PFSK-1 (cell line): ENCODE results near the gene RAB11FIP3.

Experiments
- POLR2AphosphoS5 ChIP-seq: IDR thresholded peaks from 2 replicates; pipeline ENCODE4 v1.6.1; 2012; ENCODE audit warnings: low read depth, mild to moderate bottlenecking, control low read depth, low read length, moderate library complexity
- SIN3A ChIP-seq: IDR thresholded peaks from 2 replicates; pipeline ENCODE4 v1.6.1; 2012; ENCODE audit warnings: mild to moderate bottlenecking, low read length, moderate library complexity, borderline replicate concordance; ENCODE audit not compliant: insufficient read depth
- TAF1 ChIP-seq: IDR thresholded peaks from 2 replicates; pipeline ENCODE4 v1.6.1; 2012; ENCODE audit warnings: low read length, control low read depth, borderline replicate concordance; ENCODE audit not compliant: insufficient read depth
- TF ChIP-seq, protein P1 (sequence below), 2 experiments: IDR thresholded peaks; 2 replicates each; pipeline versions ENCODE4 v1.6.1 to v1.8.0; 2011 to 2012; ENCODE audit warnings: low read depth in 2 of 2, low read length in 2 of 2, control low read depth in 1 of 2, inconsistent platforms in 1 of 2, mild to moderate bottlenecking in 1 of 2, moderate library complexity in 1 of 2; ENCODE audit not compliant: insufficient read depth in 1 of 2

DNA sequence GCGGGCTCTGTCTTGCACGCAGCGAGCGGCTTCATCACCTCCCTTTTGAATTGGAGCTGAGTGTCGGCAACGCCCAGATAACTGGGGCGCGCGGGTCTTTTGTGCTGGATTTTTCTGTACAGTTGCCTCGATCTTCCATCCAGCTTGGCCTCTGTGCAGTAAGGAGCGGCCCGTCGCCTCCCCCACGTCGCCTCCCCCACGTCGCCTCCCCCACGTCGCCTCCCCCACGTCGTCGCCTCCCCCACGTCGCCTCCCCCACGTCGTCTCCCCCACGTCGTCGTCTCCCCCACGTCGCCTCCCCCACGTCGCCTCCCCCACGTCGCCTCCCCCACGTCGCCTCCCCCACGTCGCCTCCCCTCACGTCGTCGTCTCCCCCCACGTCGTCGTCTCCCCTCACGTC, 119.1 kb downstream of the RAB11FIP3 start:
- TF ChIP-seq POLR2AphosphoS5 (no peak), SIN3A (no peak), TAF1 (no peak)
- TF ChIP-seq, protein P1, sequence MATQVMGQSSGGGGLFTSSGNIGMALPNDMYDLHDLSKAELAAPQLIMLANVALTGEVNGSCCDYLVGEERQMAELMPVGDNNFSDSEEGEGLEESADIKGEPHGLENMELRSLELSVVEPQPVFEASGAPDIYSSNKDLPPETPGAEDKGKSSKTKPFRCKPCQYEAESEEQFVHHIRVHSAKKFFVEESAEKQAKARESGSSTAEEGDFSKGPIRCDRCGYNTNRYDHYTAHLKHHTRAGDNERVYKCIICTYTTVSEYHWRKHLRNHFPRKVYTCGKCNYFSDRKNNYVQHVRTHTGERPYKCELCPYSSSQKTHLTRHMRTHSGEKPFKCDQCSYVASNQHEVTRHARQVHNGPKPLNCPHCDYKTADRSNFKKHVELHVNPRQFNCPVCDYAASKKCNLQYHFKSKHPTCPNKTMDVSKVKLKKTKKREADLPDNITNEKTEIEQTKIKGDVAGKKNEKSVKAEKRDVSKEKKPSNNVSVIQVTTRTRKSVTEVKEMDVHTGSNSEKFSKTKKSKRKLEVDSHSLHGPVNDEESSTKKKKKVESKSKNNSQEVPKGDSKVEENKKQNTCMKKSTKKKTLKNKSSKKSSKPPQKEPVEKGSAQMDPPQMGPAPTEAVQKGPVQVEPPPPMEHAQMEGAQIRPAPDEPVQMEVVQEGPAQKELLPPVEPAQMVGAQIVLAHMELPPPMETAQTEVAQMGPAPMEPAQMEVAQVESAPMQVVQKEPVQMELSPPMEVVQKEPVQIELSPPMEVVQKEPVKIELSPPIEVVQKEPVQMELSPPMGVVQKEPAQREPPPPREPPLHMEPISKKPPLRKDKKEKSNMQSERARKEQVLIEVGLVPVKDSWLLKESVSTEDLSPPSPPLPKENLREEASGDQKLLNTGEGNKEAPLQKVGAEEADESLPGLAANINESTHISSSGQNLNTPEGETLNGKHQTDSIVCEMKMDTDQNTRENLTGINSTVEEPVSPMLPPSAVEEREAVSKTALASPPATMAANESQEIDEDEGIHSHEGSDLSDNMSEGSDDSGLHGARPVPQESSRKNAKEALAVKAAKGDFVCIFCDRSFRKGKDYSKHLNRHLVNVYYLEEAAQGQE (IDR thresholded peaks at IDR 0.05; ENCODE audit: insufficient read depth in 1 of 2, low read depth in 2 of 2, low read length in 2 of 2): no peak
